Psoas muscle (tissue), 8 donors: Measurements from ENCODE around the gene CYP4A11. TPM values are rescaled to one million over a fixed set of nuclear protein-coding genes. Genes with fewer than 3 reads are reported as not detected.
"Not testable (repeated sequence)": the region's sequence is repeated elsewhere in the genome, so short reads cannot be mapped to it uniquely, and the experiment has no call there.

ENCODE experiments used
- ATAC-seq, 4 donors: fragments of 200-7000 bp; cut with Tn5 transposase; one replicate each; pipeline ENCODE4 v1.9.1; 2020; ENCODE audit warnings: moderate library complexity in 3 of 4, mild to moderate bottlenecking in 2 of 4
- DNase-seq, 2 donors: peaks; one replicate each; pipeline ENCODE4 v3.0.0-alpha.2; 2020
- H3K27ac ChIP-seq: fragments of 200-600 bp; one replicate; pipeline ENCODE4 v1.8.0; 2022
- H3K27me3 ChIP-seq, 3 donors: fragments of 200-600 bp in 1 of 3; one replicate each; pipeline versions ENCODE4 v1.6.1 to v1.8.0; 2013 to 2022; ENCODE audit warnings: low read length in 2 of 3, mild to moderate bottlenecking in 2 of 3, moderate library complexity in 1 of 3; ENCODE audit not compliant: insufficient read depth in 3 of 3
- H3K36me3 ChIP-seq, 2 donors: fragments of 200-600 bp in 1 of 2; one replicate each; pipeline versions ENCODE4 v1.6.1 to v1.8.0; 2013 to 2022; ENCODE audit warnings: low read depth in 1 of 2, mild to moderate bottlenecking in 1 of 2, moderate library complexity in 1 of 2; ENCODE audit not compliant: insufficient read depth in 1 of 2
- H3K4me1 ChIP-seq: fragments of 200-600 bp; one replicate; pipeline ENCODE4 v1.8.0; 2022
- H3K4me3 ChIP-seq: fragments of 200-600 bp; one replicate; pipeline ENCODE4 v1.8.0; 2022; ENCODE audit warnings: mild to moderate bottlenecking
- H3K9me3 ChIP-seq: fragments of 200-600 bp; one replicate; pipeline ENCODE4 v1.8.0; 2022
- WGBS, 3 donors: extraction: QIAGEN DNeasy Blood & Tissue Kit; methylation state at CpG; one replicate each; pipeline versions ENCODE4 v1.1.6 to v1.1.7; 2013; 5-methylcytosine and 5-hydroxymethylcytosine counted together
- intact Hi-C, 2 donors: fragments of 100-400 bp; cut with DNase I; formaldehyde crosslinking; loops; one replicate each; pipeline versions ENCODE4 v1.11.0 to v1.14.2; 2022
- polyA plus RNA-seq, 3 donors: library from polyadenylated mRNA; stranded (reverse); fragments of 200-250 nt; gene quantifications; one replicate each; pipeline ENCODE4 v1.2.3, GENCODE V29; 2013
- total RNA-seq, 4 donors: library from RNA; stranded (reverse); fragmentation: NEBNext Ultra II Directional in 2 of 4; extraction: Animal tissue kit (Norgen Biotek cat#: 25700) in 2 of 4; gene quantifications; one replicate each; pipeline versions ENCODE4 v1.2.1 to v1.2.4, GENCODE V29; 2021 to 2023
- TF ChIP-seq, protein P1 (sequence below): fragments of 200-600 bp; IDR thresholded peaks from one replicate; pipeline ENCODE4 v1.8.0; 2022; ENCODE audit warnings: antibody characterized with exemption
- donor health status: healthy with polysubstance abuse.
- donor health status: DM: no; HTN: no; CAD: no; lungs with moderate emphysema.
- donor health status: Bipolar disorder and iron deficiency.
- donor health status: healthy.
- donor health status: DM: yes; HTN: yes; CAD: no.
- donor health status: DM: no; HTN: no; CAD: no.
- donor health status: DM: no; HTN: no; CAD: no.
- donor health status: DM: yes; HTN: yes; CAD: no.

Gene CYP4A11
- total and polyA plus RNA-seq, 7 donors, result 0.01 TPM; not detected in 6

DNA sequence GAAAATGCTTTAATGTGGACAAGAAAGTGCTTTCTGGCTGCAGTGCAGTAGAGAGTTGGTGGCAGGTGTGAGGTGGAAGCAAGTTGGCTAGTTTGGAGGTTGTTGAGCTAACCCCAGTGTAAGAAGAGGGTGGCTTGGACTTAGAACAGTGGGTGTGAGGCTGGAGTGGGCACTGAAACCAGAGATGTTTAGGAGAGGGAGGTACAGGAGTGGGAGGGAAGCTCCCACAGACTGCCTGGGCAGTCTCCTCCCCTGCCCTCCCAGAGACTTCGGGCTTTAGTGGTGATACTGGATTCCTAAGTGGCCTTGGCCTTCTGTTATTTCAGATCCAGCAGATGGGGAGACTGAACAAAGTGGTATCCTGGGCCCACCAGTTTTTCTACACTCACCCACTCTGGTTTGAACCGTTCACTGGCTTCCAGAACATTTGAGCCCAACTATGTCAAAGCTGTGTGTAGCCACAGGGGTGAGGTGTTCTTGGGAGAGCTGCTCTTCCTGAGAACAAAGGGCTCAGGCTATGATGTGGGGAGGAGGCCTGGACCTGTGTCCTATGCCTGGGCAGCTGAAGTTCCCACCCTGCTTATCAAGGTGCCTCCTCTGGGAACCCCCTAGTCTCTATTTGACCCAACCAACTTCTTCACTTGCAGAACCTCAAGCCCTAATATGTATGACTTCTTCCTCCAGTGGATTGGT lies 19.9 kb upstream of the CYP4A11 start:
- DNase-seq (no peak), ATAC-seq (no peak)
- Histone ChIP-seq H3K4me1 (no peaks in the 10 kb centered on the region), H3K27me3 (peaks cover 0 to 4% (median 0%) of the 10 kb centered on the region in 3 donors), H3K9me3 (no peaks in the 10 kb centered on the region), H3K4me3 (no peak overlapping the region), H3K27ac (no peak overlapping the region), H3K36me3 (no peaks in the 10 kb centered on the region)
- 64 to 73% (median 70%) methylated on average over 2 of the region's 2 CpGs for WGBS, 3 donors
- TF ChIP-seq, protein P1, sequence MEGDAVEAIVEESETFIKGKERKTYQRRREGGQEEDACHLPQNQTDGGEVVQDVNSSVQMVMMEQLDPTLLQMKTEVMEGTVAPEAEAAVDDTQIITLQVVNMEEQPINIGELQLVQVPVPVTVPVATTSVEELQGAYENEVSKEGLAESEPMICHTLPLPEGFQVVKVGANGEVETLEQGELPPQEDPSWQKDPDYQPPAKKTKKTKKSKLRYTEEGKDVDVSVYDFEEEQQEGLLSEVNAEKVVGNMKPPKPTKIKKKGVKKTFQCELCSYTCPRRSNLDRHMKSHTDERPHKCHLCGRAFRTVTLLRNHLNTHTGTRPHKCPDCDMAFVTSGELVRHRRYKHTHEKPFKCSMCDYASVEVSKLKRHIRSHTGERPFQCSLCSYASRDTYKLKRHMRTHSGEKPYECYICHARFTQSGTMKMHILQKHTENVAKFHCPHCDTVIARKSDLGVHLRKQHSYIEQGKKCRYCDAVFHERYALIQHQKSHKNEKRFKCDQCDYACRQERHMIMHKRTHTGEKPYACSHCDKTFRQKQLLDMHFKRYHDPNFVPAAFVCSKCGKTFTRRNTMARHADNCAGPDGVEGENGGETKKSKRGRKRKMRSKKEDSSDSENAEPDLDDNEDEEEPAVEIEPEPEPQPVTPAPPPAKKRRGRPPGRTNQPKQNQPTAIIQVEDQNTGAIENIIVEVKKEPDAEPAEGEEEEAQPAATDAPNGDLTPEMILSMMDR, result no peak
- intact Hi-C loops, result no loop called here

DNA sequence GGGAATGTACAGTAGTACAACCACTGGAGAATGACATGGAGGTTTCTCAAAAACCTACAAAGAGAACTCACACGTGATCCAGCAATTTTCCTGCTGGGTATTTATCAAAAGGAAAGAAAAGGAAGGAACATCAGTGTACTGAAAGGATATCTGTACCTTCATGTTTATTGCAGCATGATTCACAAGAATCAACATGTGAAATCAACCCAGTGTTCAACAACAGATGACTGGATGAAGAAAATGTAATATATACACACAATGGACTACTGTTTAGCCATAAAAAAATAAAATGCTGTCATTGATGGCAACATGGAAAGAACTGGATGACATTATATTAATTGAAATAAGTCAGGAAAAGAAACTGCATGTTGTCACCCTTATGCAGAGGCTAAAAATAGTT lies 19.0 kb upstream of the CYP4A11 start:
- no peak for DNase-seq
- H3K9me3 ChIP-seq, result no peaks in the 10 kb centered on the region
- H3K27me3 ChIP-seq, result peaks cover 0 to 4% (median 0%) of the 10 kb centered on the region in 3 donors
- no peak for ATAC-seq
- H3K4me3 ChIP-seq, result no peak overlapping the region
- TF ChIP-seq, protein P1, result no peak
- 47 to 59% (median 50%) methylated on average over 1 of the region's 1 CpG for WGBS, 3 donors
- no peaks in the 10 kb centered on the region for H3K36me3 ChIP-seq
- no peak overlapping the region for H3K27ac ChIP-seq
- intact Hi-C loops, result no loop called here
- no peaks in the 10 kb centered on the region for H3K4me1 ChIP-seq

DNA sequence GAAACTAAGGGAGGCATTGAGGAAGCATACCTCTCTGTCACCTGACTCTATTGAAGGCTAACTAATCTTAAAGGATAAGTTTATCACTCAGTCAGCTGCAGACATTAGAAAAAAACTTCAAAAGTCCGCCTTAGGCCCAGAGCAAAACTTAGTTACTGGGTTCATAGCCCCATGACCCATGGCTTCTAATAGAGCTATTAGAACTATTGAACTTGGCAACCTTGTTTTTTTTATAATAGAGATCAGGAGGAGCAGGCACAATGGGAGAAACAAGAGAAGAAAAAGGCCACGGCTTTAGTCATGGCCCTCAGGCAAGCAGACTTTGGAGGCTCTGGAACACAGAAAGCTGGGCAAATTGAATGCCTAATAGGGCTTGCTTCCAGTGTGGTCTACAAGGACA lies 13.8 kb upstream of the CYP4A11 start:
- intact Hi-C loops, H3K27me3 ChIP-seq, H3K9me3 ChIP-seq, H3K4me3 ChIP-seq, ATAC-seq, H3K36me3 ChIP-seq, H3K27ac ChIP-seq, H3K4me1 ChIP-seq, DNase-seq: not testable (repeated sequence)
- 50 to 73% (median 67%) methylated on average over 2 of the region's 2 CpGs for WGBS, 3 donors

DNA sequence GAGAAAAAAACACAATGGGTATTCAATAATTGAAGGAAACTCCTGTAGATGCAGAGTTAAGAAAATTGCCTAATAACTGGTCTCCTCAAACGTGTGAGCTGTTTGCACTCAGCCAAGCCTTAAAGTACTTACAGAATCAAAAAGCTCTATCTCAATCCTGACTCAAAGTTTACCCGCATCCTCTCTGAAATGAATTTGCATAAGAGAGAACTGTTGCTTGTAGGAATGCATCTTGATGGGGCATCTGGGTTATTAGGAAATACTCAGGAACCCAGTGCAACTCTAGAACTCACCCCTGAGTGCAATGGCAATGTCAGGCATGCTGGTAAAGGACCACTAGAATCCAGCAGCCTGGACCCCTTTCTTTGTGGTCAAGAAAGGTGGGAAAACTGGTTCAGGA lies 12.6 kb upstream of the CYP4A11 start:
- H3K36me3 ChIP-seq, H3K4me1 ChIP-seq, H3K27me3 ChIP-seq, H3K27ac ChIP-seq, ATAC-seq, H3K9me3 ChIP-seq, DNase-seq, H3K4me3 ChIP-seq, intact Hi-C loops: not testable (repeated sequence)
- 45 to 60% (median 55%) methylated on average over 2 of the region's 2 CpGs for WGBS, 3 donors

DNA sequence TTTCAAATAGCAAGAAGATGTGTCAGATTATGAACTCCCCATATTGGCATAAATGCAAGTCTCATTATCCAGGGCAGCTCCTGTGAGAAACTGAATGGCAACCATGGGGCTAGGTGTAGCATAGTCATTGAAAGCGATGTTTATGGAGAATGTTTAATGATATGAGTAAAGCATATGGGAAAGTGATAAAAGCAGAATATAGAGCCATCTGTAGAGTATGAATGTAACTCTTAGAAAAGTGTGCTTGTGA lies 8.1 kb upstream of the CYP4A11 start:
- H3K27me3 ChIP-seq, DNase-seq, H3K9me3 ChIP-seq, H3K36me3 ChIP-seq, H3K4me3 ChIP-seq, intact Hi-C loops, H3K4me1 ChIP-seq, H3K27ac ChIP-seq, ATAC-seq: not testable (repeated sequence)
- 89 to 100% (median 91%) methylated on average over 1 of the region's 1 CpG for WGBS, 3 donors

DNA sequence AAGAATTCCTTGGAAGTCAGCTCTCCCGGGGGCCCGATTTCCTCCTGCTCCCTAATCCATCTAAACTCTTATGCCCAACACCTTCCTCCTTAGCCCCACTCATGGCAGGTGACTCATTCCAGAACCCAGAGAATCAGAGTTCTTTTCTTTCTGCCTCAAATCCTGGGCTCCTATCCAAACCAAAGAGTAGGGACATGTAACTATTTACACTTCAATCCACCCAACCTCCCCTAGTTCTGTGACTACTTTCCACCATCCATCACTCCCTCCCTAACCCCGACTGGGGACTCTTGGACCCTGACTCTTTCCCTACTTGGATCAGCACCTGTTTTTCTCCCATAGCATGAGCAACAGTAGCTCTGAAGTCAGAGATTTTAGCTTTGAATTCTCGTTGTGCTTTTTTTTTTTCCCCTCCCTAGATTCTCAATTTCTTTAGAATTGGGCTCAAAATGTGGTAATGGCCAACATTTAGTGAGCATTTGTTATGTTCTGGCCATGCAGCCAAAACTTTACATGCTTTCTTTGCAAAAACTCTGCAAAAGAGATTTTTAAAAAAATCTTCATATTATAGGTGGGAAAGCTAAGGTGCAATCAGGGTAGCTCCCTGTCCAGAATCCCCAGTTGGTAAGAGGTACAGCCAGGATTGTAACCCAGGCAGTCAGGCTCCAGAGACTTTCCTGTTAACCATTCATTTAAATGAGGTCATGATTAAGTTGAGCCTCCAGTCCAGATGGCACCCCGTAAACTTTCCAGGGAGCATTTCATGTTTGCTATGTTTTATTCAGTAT lies 7.5 kb upstream of the CYP4A11 start:
- DNase-seq (no peak), ATAC-seq (no peak)
- no peak overlapping the region for H3K4me3 ChIP-seq
- H3K27me3 ChIP-seq, result no peaks in the 10 kb centered on the region
- no peaks in the 10 kb centered on the region for H3K36me3 ChIP-seq
- no peaks in the 10 kb centered on the region for H3K9me3 ChIP-seq
- H3K4me1 ChIP-seq, result no peaks in the 10 kb centered on the region
- TF ChIP-seq, protein P1, result no peak
- intact Hi-C loops, result no loop called here
- no peak overlapping the region for H3K27ac ChIP-seq
- 48 to 54% (median 54%) methylated on average over 5 of the region's 5 CpGs for WGBS, 3 donors

DNA sequence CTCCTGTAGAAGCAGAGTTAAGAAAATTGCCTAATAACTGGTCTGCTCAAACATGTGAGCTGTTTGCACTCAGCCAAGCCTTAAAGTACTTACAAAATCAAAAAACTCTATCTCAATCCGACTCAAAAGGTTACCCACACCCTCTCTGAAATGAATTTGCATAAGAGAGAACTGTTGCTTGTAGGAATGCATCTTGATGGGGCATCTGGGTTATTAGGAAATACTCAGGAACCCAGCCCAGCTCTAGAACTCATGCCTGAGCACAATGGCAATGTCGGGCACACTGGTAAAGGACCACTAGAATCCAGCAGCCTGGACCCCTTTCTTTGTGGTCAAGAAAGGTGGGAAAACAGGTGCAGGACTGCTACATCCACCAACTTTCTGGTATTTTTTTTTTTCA lies 6.4 kb upstream of the CYP4A11 start:
- H3K9me3 ChIP-seq, intact Hi-C loops, H3K36me3 ChIP-seq, H3K4me1 ChIP-seq, ATAC-seq, DNase-seq, H3K27ac ChIP-seq, H3K4me3 ChIP-seq, H3K27me3 ChIP-seq: not testable (repeated sequence)
- WGBS, 3 donors, result 35 to 40% (median 39%) methylated on average over 2 of the region's 2 CpGs
